HG02571 (cell line): ENCODE results near the gene RAB5A.
A peak's percentile ranks its signal among the peaks of the same experiment; 100 is the strongest.
"Not testable (repeated sequence)": the region's sequence is repeated elsewhere in the genome, so short reads cannot be mapped to it uniquely, and the experiment has no call there.

Source experiments
- ATAC-seq: cut with Tn5 transposase; IDR thresholded peaks from one replicate; pipeline ENCODE4 v1.9.1; 2021; ENCODE audit warnings: mild to moderate bottlenecking, moderate library complexity; ENCODE audit not compliant: unreplicated experiment

Gene RAB5A

GRCh38 chr3:19946832-19947548 lies at the start of gene RAB5A:
Gene RAB5A (plus strand): TSS chr3:19947097. CDS start chr3:19950899, 3,802 bp downstream.
- ATAC-seq, result peak; percentile 93

- no peak for ATAC-seq
Measured at GRCh38 chr3:19898721-19899120, 48.2 kb upstream of the RAB5A start.

GRCh38 chr3:19899264-19899663 lies 47.6 kb upstream of the RAB5A start:
- ATAC-seq, result no peak

- not testable (repeated sequence) for ATAC-seq
Measured at GRCh38 chr3:19899833-19900232, 47.1 kb upstream of the RAB5A start.

- no peak for ATAC-seq
Measured at GRCh38 chr3:19901337-19901736, 45.6 kb upstream of the RAB5A start.

- no peak for ATAC-seq
Measured at GRCh38 chr3:19901918-19902317, 45.0 kb upstream of the RAB5A start.

GRCh38 chr3:19903649-19904048 lies 43.2 kb upstream of the RAB5A start:
- no peak for ATAC-seq

- no peak for ATAC-seq
Measured at GRCh38 chr3:19907523-19907922, 39.4 kb upstream of the RAB5A start.

- no peak for ATAC-seq
Measured at GRCh38 chr3:19911452-19911851, 35.4 kb upstream of the RAB5A start.

- ATAC-seq, result no peak
Measured at GRCh38 chr3:19917167-19917566, 29.7 kb upstream of the RAB5A start.

GRCh38 chr3:19920401-19921080 lies 26.4 kb upstream of the RAB5A start:
- ATAC-seq, result no peak

- peak; percentile 68 for ATAC-seq
Measured at GRCh38 chr3:19931180-19931692, 15.7 kb upstream of the RAB5A start.

- peak; percentile 35 for ATAC-seq
Measured at GRCh38 chr3:19931767-19932188, 15.1 kb upstream of the RAB5A start.

GRCh38 chr3:19932422-19932821 lies 14.5 kb upstream of the RAB5A start:
- no peak for ATAC-seq

GRCh38 chr3:19934098-19934566 lies 12.8 kb upstream of the RAB5A start, which contains the start of gene EFHB:
Gene EFHB (minus strand): TSS chr3:19934217. CDS start chr3:19934018, 199 bp downstream.
- no peak for ATAC-seq

- no peak for ATAC-seq
Measured at GRCh38 chr3:19937459-19938294, 9.2 kb upstream of the RAB5A start.

- no peak for ATAC-seq
Measured at GRCh38 chr3:19938295-19938627, 8.6 kb upstream of the RAB5A start.

GRCh38 chr3:19940643-19941042 lies 6.3 kb upstream of the RAB5A start:
- no peak for ATAC-seq

- ATAC-seq, result no peak
Measured at GRCh38 chr3:19945534-19945933, 1.4 kb upstream of the RAB5A start.

- peak; percentile 0 for ATAC-seq
Measured at GRCh38 chr3:19945969-19946831, 697 bp upstream of the RAB5A start.
